HEK293 (cell line): ENCODE results near the gene STK24.

ENCODE experiments used
- ZBTB1 ChIP-seq: fragments of 450-650 bp; formaldehyde crosslinking; IDR thresholded peaks from 2 replicates; pipeline ENCODE4 v1.5.1; 2016; ENCODE audit warnings: missing biosample characterization, missing genetic modification characterization
- TF ChIP-seq, protein P1 (sequence below): fragments of 450-650 bp; formaldehyde crosslinking; IDR thresholded peaks from 2 replicates; pipeline ENCODE4 v1.5.1; 2016; ENCODE audit warnings: missing biosample characterization, missing genetic modification characterization

DNA sequence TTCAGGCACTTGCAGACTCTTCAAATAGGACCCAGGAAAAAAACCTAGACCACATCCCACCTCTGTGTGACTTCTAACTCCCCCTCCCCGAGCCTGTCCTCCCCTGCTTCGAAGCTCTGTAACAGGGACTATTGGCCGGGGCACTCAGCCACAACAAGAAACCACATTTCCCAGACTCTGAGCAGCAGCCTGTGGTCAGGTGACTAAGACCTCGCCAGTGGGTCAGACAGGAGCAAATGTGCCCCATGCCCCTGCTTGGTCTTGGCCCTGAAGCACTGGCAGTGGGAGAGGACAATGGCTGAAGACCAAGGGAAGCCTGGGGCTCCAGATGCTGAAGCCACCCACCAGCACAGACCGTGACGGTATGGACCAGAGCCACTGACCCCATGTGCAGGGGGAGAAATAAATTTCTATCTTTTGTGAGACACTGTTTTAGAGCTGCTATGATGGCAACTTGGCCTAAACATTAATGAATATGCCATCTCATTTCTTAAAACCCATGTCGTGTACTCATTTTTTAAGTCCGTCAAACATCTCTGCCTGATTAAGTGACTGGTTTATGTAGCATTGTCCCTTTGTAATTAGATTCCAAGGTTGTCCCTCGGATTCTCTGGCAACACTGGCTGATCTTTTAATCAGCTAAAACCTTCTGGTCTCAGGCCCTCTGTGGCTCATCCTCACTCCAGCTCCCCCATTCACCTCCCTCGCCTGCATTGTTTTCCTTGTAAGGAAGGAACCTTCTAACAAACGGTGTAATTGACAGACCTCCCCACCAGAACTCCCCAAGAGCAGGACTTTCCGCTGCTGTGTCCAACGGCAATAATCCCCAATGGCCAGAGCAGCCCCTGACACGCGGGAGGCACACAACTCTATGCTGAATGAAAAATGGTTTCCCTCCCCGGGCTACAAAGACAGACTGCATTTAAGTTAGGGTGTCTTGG is 98.4 kb downstream of the STK24 start:
- TF ChIP-seq, protein P1, sequence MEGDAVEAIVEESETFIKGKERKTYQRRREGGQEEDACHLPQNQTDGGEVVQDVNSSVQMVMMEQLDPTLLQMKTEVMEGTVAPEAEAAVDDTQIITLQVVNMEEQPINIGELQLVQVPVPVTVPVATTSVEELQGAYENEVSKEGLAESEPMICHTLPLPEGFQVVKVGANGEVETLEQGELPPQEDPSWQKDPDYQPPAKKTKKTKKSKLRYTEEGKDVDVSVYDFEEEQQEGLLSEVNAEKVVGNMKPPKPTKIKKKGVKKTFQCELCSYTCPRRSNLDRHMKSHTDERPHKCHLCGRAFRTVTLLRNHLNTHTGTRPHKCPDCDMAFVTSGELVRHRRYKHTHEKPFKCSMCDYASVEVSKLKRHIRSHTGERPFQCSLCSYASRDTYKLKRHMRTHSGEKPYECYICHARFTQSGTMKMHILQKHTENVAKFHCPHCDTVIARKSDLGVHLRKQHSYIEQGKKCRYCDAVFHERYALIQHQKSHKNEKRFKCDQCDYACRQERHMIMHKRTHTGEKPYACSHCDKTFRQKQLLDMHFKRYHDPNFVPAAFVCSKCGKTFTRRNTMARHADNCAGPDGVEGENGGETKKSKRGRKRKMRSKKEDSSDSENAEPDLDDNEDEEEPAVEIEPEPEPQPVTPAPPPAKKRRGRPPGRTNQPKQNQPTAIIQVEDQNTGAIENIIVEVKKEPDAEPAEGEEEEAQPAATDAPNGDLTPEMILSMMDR (tag by site-specific recombination), result no peak
- TF ChIP-seq ZBTB1 (tag by site-specific recombination), result no peak
